Neural progenitor cell (in vitro differentiated cells): ENCODE measurements around the gene COL15A1. TPM values are rescaled to one million over a fixed set of nuclear protein-coding genes. Genes with fewer than 3 reads are reported as not detected.
A peak's percentile ranks its signal among the peaks of the same experiment; 100 is the strongest.

Source experiments
- DNase-seq: peaks from one replicate; pipeline ENCODE4 v3.0.0-alpha.2; 2016; ENCODE audit warnings: low spot score
- H2AFZ ChIP-seq: fragments of 200-600 bp; sonication (generic); replicated peaks from 2 replicates; pipeline ENCODE4 v1.6.1; 2016; ENCODE audit warnings: antibody characterized with exemption
- H3F3A ChIP-seq: fragments of 200-600 bp; sonication (generic); 2 replicates; pipeline ENCODE4 v1.6.1; 2016; ENCODE audit warnings: antibody characterized with exemption, low read depth
- H3K27ac ChIP-seq: fragments of 200-600 bp; sonication (generic); 2 replicates; pipeline ENCODE4 v1.5.1; 2016; ENCODE audit warnings: mild to moderate bottlenecking
- H3K27me3 ChIP-seq: fragments of 200-600 bp; sonication (generic); 2 replicates; pipeline ENCODE4 v1.6.1; 2016; ENCODE audit warnings: mild to moderate bottlenecking, moderate library complexity
- H3K36me3 ChIP-seq: fragments of 200-600 bp; sonication (generic); 2 replicates; pipeline ENCODE4 v1.5.1; 2016
- H3K4me1 ChIP-seq: fragments of 200-600 bp; sonication (generic); 2 replicates; pipeline ENCODE4 v1.6.1; 2016; ENCODE audit warnings: mixed run types
- H3K4me2 ChIP-seq: fragments of 200-600 bp; sonication (generic); 2 replicates; pipeline ENCODE4 v1.6.1; 2016
- H3K4me3 ChIP-seq: fragments of 200-600 bp; sonication (generic); 2 replicates; pipeline ENCODE4 v1.5.1; 2016
- H3K79me2 ChIP-seq: fragments of 200-600 bp; sonication (generic); 2 replicates; pipeline ENCODE4 v1.6.1; 2016; ENCODE audit warnings: low read depth
- H3K9ac ChIP-seq: fragments of 200-600 bp; sonication (generic); 2 replicates; pipeline ENCODE4 v1.6.1; 2016
- H3K9me3 ChIP-seq: fragments of 200-600 bp; sonication (generic); 2 replicates; pipeline ENCODE4 v1.5.1; 2016; ENCODE audit warnings: low read depth
- H4K20me1 ChIP-seq: fragments of 200-600 bp; sonication (generic); 2 replicates; pipeline ENCODE4 v1.6.1; 2016; ENCODE audit warnings: low read depth
- H3K27ac Mint-ChIP-seq: 3 replicates; pipeline ENCODE4 v1.8.0; 2021; ENCODE audit warnings: mixed read lengths
- H3K27me3 Mint-ChIP-seq: 2 replicates; pipeline ENCODE4 v1.8.0; 2022; ENCODE audit warnings: low read depth, mild to moderate bottlenecking, inconsistent platforms, moderate library complexity, mixed read lengths; ENCODE audit not compliant: insufficient read depth
- H3K36me3 Mint-ChIP-seq: 3 replicates; pipeline ENCODE4 v1.8.0; 2021; ENCODE audit warnings: mixed read lengths
- H3K4me1 Mint-ChIP-seq: 3 replicates; pipeline ENCODE4 v1.8.0; 2021; ENCODE audit warnings: mixed read lengths
- H3K4me3 Mint-ChIP-seq: 3 replicates; pipeline ENCODE4 v1.8.0; 2021; ENCODE audit warnings: mild to moderate bottlenecking, moderate library complexity, mixed read lengths
- H3K9me3 Mint-ChIP-seq: 3 replicates; pipeline ENCODE4 v1.8.0; 2020; ENCODE audit warnings: mixed read lengths
- EZH2 ChIP-seq: fragments of 200-600 bp; sonication (generic); IDR thresholded peaks from 2 replicates; pipeline ENCODE4 v1.6.1; 2017; ENCODE audit warnings: antibody characterized with exemption, mild to moderate bottlenecking, moderate library complexity
- EZH2phosphoT487 ChIP-seq: fragments of 200-600 bp; sonication (generic); IDR thresholded peaks from 2 replicates; pipeline ENCODE4 v1.6.1; 2017; ENCODE audit warnings: antibody characterized with exemption
- total RNA-seq: library from RNA; depleted of rRNA; stranded (reverse); fragments of >200 nt; gene quantifications from 2 replicates; pipeline ENCODE4 v1.2.3, GENCODE V29; 2015; ENCODE audit warnings: low replicate concordance
- TF ChIP-seq, protein P1 (sequence below): fragments of 200-600 bp; sonication (generic); IDR thresholded peaks from 2 replicates; pipeline ENCODE4 v1.5.1; 2017; ENCODE audit warnings: antibody characterized with exemption, mild to moderate bottlenecking

The COL15A1 gene
- total RNA-seq, 1 donor from 2014 or later: 3.2 TPM

DNA sequence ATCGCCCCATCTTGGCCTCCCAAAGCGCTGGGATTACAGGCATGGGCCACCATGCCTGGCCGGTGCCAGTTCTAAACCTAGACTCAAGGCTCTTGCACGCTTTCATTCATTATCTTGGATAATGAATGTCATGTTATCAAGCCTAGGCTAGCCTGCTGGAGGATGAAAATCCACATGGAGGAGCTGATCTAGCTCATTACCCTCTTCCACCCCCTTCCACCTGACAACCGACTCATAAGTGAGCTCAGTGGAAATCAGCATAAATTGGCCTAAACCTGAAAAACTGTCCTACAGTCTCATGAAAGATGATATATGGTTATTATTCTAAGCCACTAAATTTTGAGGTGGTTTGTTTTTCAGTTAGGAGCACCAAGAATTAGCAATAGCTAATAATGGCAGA lies 157.6 kb downstream of the COL15A1 start:
- H3K4me1 Mint-ChIP-seq: peaks cover 35% of the 10 kb centered on the region
- H4K20me1 ChIP-seq: peaks cover 9% of the 10 kb centered on the region
- no peaks in the 10 kb centered on the region for H3K36me3 ChIP-seq
- peaks cover 34% of the 10 kb centered on the region for H3F3A ChIP-seq
- no peak overlapping the region for H3K4me2 ChIP-seq
- no peak overlapping the region for H3K27ac ChIP-seq
- no peak overlapping the region for H3K27ac Mint-ChIP-seq
- no peak overlapping the region for H2AFZ ChIP-seq
- H3K9ac ChIP-seq: no peak overlapping the region
- peaks cover 16% of the 10 kb centered on the region for H3K27me3 ChIP-seq
- peaks cover 30% of the 10 kb centered on the region for H3K4me1 ChIP-seq
- no peaks in the 10 kb centered on the region for H3K36me3 Mint-ChIP-seq
- peaks cover 5% of the 10 kb centered on the region for H3K9me3 Mint-ChIP-seq
- TF ChIP-seq, protein P1, sequence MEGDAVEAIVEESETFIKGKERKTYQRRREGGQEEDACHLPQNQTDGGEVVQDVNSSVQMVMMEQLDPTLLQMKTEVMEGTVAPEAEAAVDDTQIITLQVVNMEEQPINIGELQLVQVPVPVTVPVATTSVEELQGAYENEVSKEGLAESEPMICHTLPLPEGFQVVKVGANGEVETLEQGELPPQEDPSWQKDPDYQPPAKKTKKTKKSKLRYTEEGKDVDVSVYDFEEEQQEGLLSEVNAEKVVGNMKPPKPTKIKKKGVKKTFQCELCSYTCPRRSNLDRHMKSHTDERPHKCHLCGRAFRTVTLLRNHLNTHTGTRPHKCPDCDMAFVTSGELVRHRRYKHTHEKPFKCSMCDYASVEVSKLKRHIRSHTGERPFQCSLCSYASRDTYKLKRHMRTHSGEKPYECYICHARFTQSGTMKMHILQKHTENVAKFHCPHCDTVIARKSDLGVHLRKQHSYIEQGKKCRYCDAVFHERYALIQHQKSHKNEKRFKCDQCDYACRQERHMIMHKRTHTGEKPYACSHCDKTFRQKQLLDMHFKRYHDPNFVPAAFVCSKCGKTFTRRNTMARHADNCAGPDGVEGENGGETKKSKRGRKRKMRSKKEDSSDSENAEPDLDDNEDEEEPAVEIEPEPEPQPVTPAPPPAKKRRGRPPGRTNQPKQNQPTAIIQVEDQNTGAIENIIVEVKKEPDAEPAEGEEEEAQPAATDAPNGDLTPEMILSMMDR: no peak
- TF ChIP-seq EZH2 (no peak), EZH2phosphoT487 (no peak)
- H3K4me3 ChIP-seq: no peak overlapping the region
- H3K79me2 ChIP-seq: peaks cover 10% of the 10 kb centered on the region
- peaks cover 14% of the 10 kb centered on the region for H3K27me3 Mint-ChIP-seq
- H3K9me3 ChIP-seq: no peaks in the 10 kb centered on the region
- H3K4me3 Mint-ChIP-seq: no peak overlapping the region
- DNase-seq: no peak

DNA sequence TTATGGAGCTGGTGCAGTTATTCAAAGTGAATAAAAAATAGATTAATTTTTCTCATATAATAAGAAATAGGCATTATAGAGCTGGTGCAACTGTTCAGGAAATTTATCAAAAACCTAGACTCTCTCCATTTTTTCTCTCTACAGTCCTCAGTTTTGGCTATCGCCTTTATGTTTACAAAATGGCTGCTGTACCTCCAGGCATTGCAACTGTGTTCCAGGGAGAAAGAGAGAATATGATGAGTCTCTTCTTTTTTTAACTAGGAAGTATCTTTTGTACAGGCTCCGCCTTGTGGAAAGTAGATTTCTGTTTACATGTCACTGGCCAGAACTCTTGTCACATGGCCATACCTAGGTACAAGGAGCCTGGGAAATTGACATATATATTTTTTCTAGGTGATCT lies 158.1 kb downstream of the COL15A1 start:
- no peak overlapping the region for H3K4me3 ChIP-seq
- peaks cover 30% of the 10 kb centered on the region for H3K4me1 ChIP-seq
- H3K27ac ChIP-seq: no peak overlapping the region
- H3K36me3 ChIP-seq: no peaks in the 10 kb centered on the region
- H3K79me2 ChIP-seq: peaks cover 15% of the 10 kb centered on the region
- H3K27me3 ChIP-seq: peaks cover 16% of the 10 kb centered on the region
- DNase-seq: no peak
- peaks cover 29% of the 10 kb centered on the region for H3F3A ChIP-seq
- H3K9me3 ChIP-seq: no peaks in the 10 kb centered on the region
- no peak overlapping the region for H2AFZ ChIP-seq
- no peak overlapping the region for H3K4me3 Mint-ChIP-seq
- H3K27ac Mint-ChIP-seq: no peak overlapping the region
- H4K20me1 ChIP-seq: peaks cover 14% of the 10 kb centered on the region
- no peak for TF ChIP-seq EZH2
- TF ChIP-seq EZH2phosphoT487: no peak
- TF ChIP-seq, protein P1: no peak
- peaks cover 33% of the 10 kb centered on the region for H3K4me1 Mint-ChIP-seq
- H3K27me3 Mint-ChIP-seq: peaks cover 15% of the 10 kb centered on the region
- peaks cover 5% of the 10 kb centered on the region for H3K9me3 Mint-ChIP-seq
- H3K36me3 Mint-ChIP-seq: peaks cover 2% of the 10 kb centered on the region
- no peak overlapping the region for H3K9ac ChIP-seq
- no peak overlapping the region for H3K4me2 ChIP-seq

DNA sequence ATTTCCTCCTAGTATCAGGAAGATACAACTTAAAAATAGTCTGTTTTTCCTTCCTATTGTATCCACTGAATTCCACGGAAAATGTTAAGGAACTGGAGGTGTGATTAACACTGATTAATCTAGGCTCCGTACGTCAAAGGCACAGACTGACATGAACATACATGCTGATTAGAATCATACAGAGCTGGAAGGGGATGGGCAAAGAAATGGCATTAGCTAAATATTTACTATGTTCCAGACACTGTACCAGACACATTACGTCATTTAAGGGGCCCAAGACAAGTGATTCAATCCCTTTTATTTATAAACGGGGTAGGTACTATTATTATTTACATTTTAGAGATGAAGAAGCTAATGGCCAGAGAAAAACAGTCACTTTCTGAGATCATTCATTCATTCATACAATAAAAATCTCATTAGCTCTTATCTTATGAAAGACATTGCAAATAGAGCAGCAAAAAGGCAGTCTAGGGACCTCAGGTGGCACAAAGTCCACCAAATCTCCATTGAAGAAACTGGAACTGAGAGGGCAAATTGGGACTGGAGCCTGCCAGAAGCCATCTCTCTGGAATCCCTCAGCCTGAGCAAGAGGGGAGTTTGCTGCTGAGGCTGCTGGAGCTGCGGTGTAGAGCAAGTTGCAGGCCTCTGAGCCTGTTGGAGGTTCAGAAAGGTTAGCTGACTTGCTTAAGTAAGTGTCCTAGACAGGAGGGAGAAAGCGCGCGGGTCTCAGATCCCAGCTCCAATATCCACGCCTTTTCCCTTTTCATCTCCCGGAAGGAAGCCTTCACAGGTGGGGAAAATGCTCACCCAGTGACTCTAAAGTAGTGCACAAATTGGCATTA lies 159.6 kb downstream of the COL15A1 start:
- Mint-ChIP-seq H3K9me3 (peaks cover 5% of the 10 kb centered on the region), H3K27me3 (peaks cover 6% of the 10 kb centered on the region), H3K36me3 (peaks cover 3% of the 10 kb centered on the region), H3K4me3 (peak overlapping the region; percentile 89), H3K4me1 (peaks cover 35% of the 10 kb centered on the region), H3K27ac (no peak overlapping the region)
- peak overlapping the region; percentile 87 for H3K4me2 ChIP-seq
- peak overlapping the region; percentile 80 for H2AFZ ChIP-seq
- H3K9ac ChIP-seq: no peak overlapping the region
- peaks cover 16% of the 10 kb centered on the region for H3K27me3 ChIP-seq
- peak; percentile 52 for DNase-seq
- H3K4me3 ChIP-seq: peak overlapping the region; percentile 51
- H3F3A ChIP-seq: peaks cover 22% of the 10 kb centered on the region
- peaks cover 29% of the 10 kb centered on the region for H4K20me1 ChIP-seq
- no peaks in the 10 kb centered on the region for H3K36me3 ChIP-seq
- H3K9me3 ChIP-seq: no peaks in the 10 kb centered on the region
- no peak for TF ChIP-seq EZH2
- TF ChIP-seq, protein P1: no peak
- no peak for TF ChIP-seq EZH2phosphoT487
- H3K4me1 ChIP-seq: peaks cover 35% of the 10 kb centered on the region
- H3K79me2 ChIP-seq: peaks cover 30% of the 10 kb centered on the region
- H3K27ac ChIP-seq: no peak overlapping the region
